T-cell (primary cell): ENCODE measurements around the gene PSMA3. TPM values are rescaled to one million over a fixed set of nuclear protein-coding genes. Genes with fewer than 3 reads are reported as not detected.

Experiments used
- ATAC-seq, 4 experiments: fragments of 200-7000 bp in 3 of 4; fragments of 150-1000 bp in 1 of 4; cut with Tn5 transposase; replicated peaks in 1 of 4; 1 replicate in 3 of 4; 2 replicates in 1 of 4; pipeline ENCODE4 v1.10.0; 2021; ENCODE audit warnings: moderate library complexity in 3 of 4, mild to moderate bottlenecking in 2 of 4, moderate number of reproducible peaks in 1 of 4
- CTCF ChIA-PET, 2 donors: fragments of 300-600 bp; sonication (Branson Sonifier 250); formaldehyde crosslinking; loops; one replicate each; lab custom pipeline; 2022; ENCODE audit warnings: antibody characterized with exemption in 2 of 2; lab: Charles Lee
- POLR2A ChIA-PET, 2 donors: fragments of 300-600 bp; sonication (Branson Sonifier 250); formaldehyde crosslinking; loops; one replicate each; lab custom pipeline; 2022; ENCODE audit warnings: antibody characterized with exemption in 2 of 2; lab: Charles Lee
- DNase-seq, 35 experiments: peaks; one replicate each; pipeline versions ENCODE4 v3.0.0 to v3.0.0-alpha.2; 2013 to 2023
- H3K27ac ChIP-seq: one replicate; pipeline ENCODE4 v1.5.1; 2013; ENCODE audit warnings: low read length
- H3K27me3 ChIP-seq, 2 experiments: replicated peaks in 1 of 2; 1 replicate in 1 of 2; 2 replicates in 1 of 2; pipeline versions ENCODE4 v1.6.1 to v1.7.0; 2013; ENCODE audit warnings: low read length in 1 of 2, mixed read lengths in 1 of 2; ENCODE audit not compliant: control insufficient read depth in 2 of 2, insufficient read depth in 2 of 2; ENCODE audit errors: extremely low read depth in 1 of 2
- H3K36me3 ChIP-seq, 2 donors: 1 replicate in 1 of 2; 2 replicates in 1 of 2; pipeline versions ENCODE4 v1.6.1 to v1.7.0; 2013; ENCODE audit warnings: low read length in 1 of 2; ENCODE audit not compliant: control insufficient read depth in 2 of 2, insufficient read depth in 1 of 2; ENCODE audit errors: extremely low read depth in 1 of 2
- H3K4me1 ChIP-seq, 2 experiments: 1 replicate in 1 of 2; 2 replicates in 1 of 2; pipeline versions ENCODE4 v1.6.1 to v1.7.0; 2013; ENCODE audit warnings: low read length in 2 of 2, mixed read lengths in 1 of 2; ENCODE audit not compliant: insufficient read depth in 2 of 2, control insufficient read depth in 1 of 2; ENCODE audit errors: extremely low read depth in 1 of 2
- H3K4me3 ChIP-seq, 2 donors: 1 replicate in 1 of 2; 2 replicates in 1 of 2; pipeline versions ENCODE4 v1.5.1 to v1.7.0; 2013; ENCODE audit warnings: mild to moderate bottlenecking in 2 of 2, low read length in 1 of 2, moderate library complexity in 1 of 2; ENCODE audit not compliant: control insufficient read depth in 1 of 2; ENCODE audit errors: extremely low read depth in 1 of 2
- H3K9me3 ChIP-seq: 2 replicates; pipeline ENCODE4 v1.7.0; 2013
- H3K27ac Mint-ChIP-seq, 2 donors: one replicate each; pipeline ENCODE4 v1.8.0; 2020 to 2021; ENCODE audit warnings: mild to moderate bottlenecking in 2 of 2, mixed read lengths in 2 of 2
- H3K27me3 Mint-ChIP-seq, 2 donors: one replicate each; pipeline ENCODE4 v1.8.0; 2021 to 2022; ENCODE audit warnings: mixed read lengths in 2 of 2
- H3K36me3 Mint-ChIP-seq: one replicate; pipeline ENCODE4 v1.8.0; 2021; ENCODE audit warnings: mixed read lengths
- H3K4me1 Mint-ChIP-seq, 3 donors: one replicate each; pipeline ENCODE4 v1.8.0; 2020 to 2022; ENCODE audit warnings: mixed read lengths in 3 of 3, mild to moderate bottlenecking in 1 of 3
- H3K4me3 Mint-ChIP-seq, 3 donors: one replicate each; pipeline ENCODE4 v1.8.0; 2020 to 2022; ENCODE audit warnings: mild to moderate bottlenecking in 3 of 3, mixed read lengths in 3 of 3, moderate library complexity in 3 of 3
- H3K9me3 Mint-ChIP-seq, 3 donors: one replicate each; pipeline ENCODE4 v1.8.0; 2020 to 2022; ENCODE audit warnings: mixed read lengths in 3 of 3
- WGBS: methylation state at CpG from one replicate; pipeline ENCODE4 v1.1.5; 2013; ENCODE audit warnings: missing lambda C conversion rate; ENCODE audit not compliant: insufficient coverage; 5-methylcytosine and 5-hydroxymethylcytosine counted together
- total RNA-seq, 35 experiments: library from RNA in 6 of 35; stranded (reverse) in 6 of 35; fragments of 120-200 nt in 1 of 35; gene quantifications; one replicate each; pipeline versions ENCODE4 v1.2.1 to v1.2.4 and lab custom pipeline; 2013 to 2026

PSMA3 gene
- total RNA-seq, 5 donors from 2014 or later (not counting 1 experiment from before 2014, with no cell fraction given), result 75.5 to 139 (median 99.7) TPM

GRCh38 chr14:58292187-58292586, 47.5 kb downstream of the PSMA3 start:
- ATAC-seq, result no peak
- H3K9me3 Mint-ChIP-seq, result no peaks in the 10 kb centered on the region
- DNase-seq, result no peak
- H3K4me1 Mint-ChIP-seq, result peaks cover 68 to 89% (median 84%) of the 10 kb centered on the region in 3 donors
- peak overlapping the region in 1 of 2 donors; percentile 8 for H3K27ac Mint-ChIP-seq
- Histone ChIP-seq H3K4me3 (no peak overlapping the region), H3K27me3 (no peaks in the 10 kb centered on the region), H3K9me3 (no peaks in the 10 kb centered on the region), H3K36me3 (peaks cover 14 to 72% of the 10 kb centered on the region in 2 donors), H3K4me1 (peaks cover 18 to 28% of the 10 kb centered on the region in 2 experiments), H3K27ac (no peak overlapping the region)
- POLR2A ChIA-PET, result no interaction called here
- H3K36me3 Mint-ChIP-seq, result peaks cover 48% of the 10 kb centered on the region
- no peaks in the 10 kb centered on the region for H3K27me3 Mint-ChIP-seq
- CTCF ChIA-PET, result interaction anchor here in 1 of 2 donors (0.7 kb wide), 2 partner anchors 10 to 121 kb away, joined by 3 to 5 read pairs; no protein-coding TSS in a partner anchor
- no peak overlapping the region for H3K4me3 Mint-ChIP-seq
- no CpG with 5 or more reads among the region's 3 CpGs for WGBS

GRCh38 chr14:58294201-58294600, 49.6 kb downstream of the PSMA3 start:
- Histone ChIP-seq H3K4me3 (no peak overlapping the region), H3K4me1 (peaks cover 18 to 28% of the 10 kb centered on the region in 2 experiments), H3K27ac (no peak overlapping the region), H3K36me3 (peaks cover 14 to 55% of the 10 kb centered on the region in 2 donors), H3K27me3 (no peaks in the 10 kb centered on the region), H3K9me3 (no peaks in the 10 kb centered on the region)
- DNase-seq, result no peak
- POLR2A ChIA-PET, result no interaction called here
- H3K36me3 Mint-ChIP-seq, result peaks cover 36% of the 10 kb centered on the region
- H3K27ac Mint-ChIP-seq, result peak overlapping the region in 1 of 2 donors; percentile 66
- H3K4me1 Mint-ChIP-seq, result peaks cover 52 to 69% (median 65%) of the 10 kb centered on the region in 3 donors
- ATAC-seq, result no peak
- 100% methylated on average over 7 of the region's 7 CpGs for WGBS
- no peak overlapping the region for H3K4me3 Mint-ChIP-seq
- no peaks in the 10 kb centered on the region for H3K9me3 Mint-ChIP-seq
- CTCF ChIA-PET, result interaction anchor here in 1 of 2 donors (0.5 kb wide), 1 partner anchor 88 kb away, joined by 5 read pairs; no protein-coding TSS in a partner anchor
- H3K27me3 Mint-ChIP-seq, result no peaks in the 10 kb centered on the region

DNA sequence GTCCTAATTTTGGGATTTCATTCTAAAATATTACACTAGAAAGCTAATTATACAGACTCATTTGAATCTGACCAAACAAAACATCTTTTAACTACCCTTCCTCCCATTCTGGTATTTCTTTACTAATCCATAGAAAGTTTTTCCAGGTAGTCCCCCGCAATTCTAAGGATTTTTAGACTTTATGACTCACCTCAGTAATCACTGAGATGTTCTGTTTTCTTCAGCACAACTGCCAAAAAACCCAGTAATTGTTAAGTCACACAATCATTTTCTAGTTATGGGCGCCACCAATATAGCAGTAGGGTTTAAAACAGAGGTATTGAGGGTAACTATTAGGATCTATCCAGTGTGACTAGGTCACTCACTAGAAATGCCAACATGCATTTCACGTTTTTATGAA, 52.1 kb downstream of the PSMA3 start:
- CTCF ChIA-PET, result interaction anchor here in 1 of 2 donors (0.7 kb wide), 1 partner anchor 130 kb away, joined by 3 read pairs; the partner anchor contains the start of gene TIMM9
- POLR2A ChIA-PET, result interaction anchor here (0.5 to 2.5 kb wide), 2 partner anchors 11 to 42 kb away, joined by 3 to 8 read pairs; no protein-coding TSS in a partner anchor
- Mint-ChIP-seq H3K27me3 (no peaks in the 10 kb centered on the region), H3K4me3 (no peak overlapping the region), H3K9me3 (no peaks in the 10 kb centered on the region), H3K27ac (no peak overlapping the region), H3K4me1 (peaks cover 52 to 66% (median 63%) of the 10 kb centered on the region in 3 donors), H3K36me3 (peaks cover 25% of the 10 kb centered on the region)
- Histone ChIP-seq H3K9me3 (no peaks in the 10 kb centered on the region), H3K27ac (no peak overlapping the region), H3K4me3 (peak overlapping the region; percentile 83 to 87), H3K36me3 (peaks cover 0 to 34% of the 10 kb centered on the region in 2 donors), H3K27me3 (no peaks in the 10 kb centered on the region), H3K4me1 (peaks cover 29% of the 10 kb centered on the region in 2 experiments)
- ATAC-seq, result no peak
- 7% methylated on average over 2 of the region's 3 CpGs for WGBS
- no peak for DNase-seq

DNA sequence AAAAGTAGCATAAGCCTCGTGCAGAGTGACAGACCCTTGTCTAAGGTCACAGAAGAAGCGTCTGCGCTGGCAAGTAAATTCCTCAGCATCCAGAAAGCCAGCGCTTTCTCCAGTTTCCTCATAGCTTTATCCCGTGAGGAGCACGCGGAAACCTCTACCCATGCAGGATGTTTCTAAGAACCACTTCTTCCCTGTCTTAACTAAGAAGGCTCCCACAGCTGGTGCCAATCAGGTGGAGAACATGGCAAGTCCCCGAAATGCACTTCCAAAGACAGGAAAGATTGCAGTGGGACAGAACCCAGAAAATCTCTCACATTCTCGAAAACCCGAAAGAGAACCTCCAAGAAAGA, 52.7 kb downstream of the PSMA3 start:
- H3K27me3 Mint-ChIP-seq, result no peaks in the 10 kb centered on the region
- no peak overlapping the region for H3K27ac Mint-ChIP-seq
- ChIA-PET CTCF (interaction anchor here in 1 of 2 donors (1.0 to 1.7 kb wide), 6 partner anchors 10 to 130 kb away, joined by 5 to 13 read pairs (median 8); partner anchors contain the start of genes KIAA0586, PSMA3 and TIMM9), POLR2A (interaction anchor here (0.9 to 2.5 kb wide), 11 partner anchors 8 to 1187 kb away, joined by 3 to 32 read pairs (median 7); partner anchors contain the start of genes JKAMP (in 1 of the 2), KIAA0586 (in 1 of the 2), L3HYPDH (in 1 of the 2) and PSMA3 (in 1 of the 2))
- DNase-seq (peak in 1 of 35 experiments; percentile 2), ATAC-seq (no peak)
- H3K9me3 Mint-ChIP-seq, result no peaks in the 10 kb centered on the region
- Histone ChIP-seq H3K4me3 (peak overlapping the region; percentile 83 to 87), H3K4me1 (peaks cover 29 to 30% of the 10 kb centered on the region in 2 experiments), H3K36me3 (peaks cover 0 to 34% of the 10 kb centered on the region in 2 donors), H3K27me3 (no peaks in the 10 kb centered on the region), H3K27ac (peak overlapping the region; percentile 99), H3K9me3 (no peaks in the 10 kb centered on the region)
- 0% methylated on average over 9 of the region's 10 CpGs for WGBS
- H3K4me1 Mint-ChIP-seq, result peaks cover 51 to 67% (median 65%) of the 10 kb centered on the region in 3 donors
- H3K36me3 Mint-ChIP-seq, result peaks cover 28% of the 10 kb centered on the region
- no peak overlapping the region for H3K4me3 Mint-ChIP-seq

GRCh38 chr14:58297762-58298476, 53.3 kb downstream of the PSMA3 start:
- ATAC-seq (peak; percentile 84 to 86 (median 86)), DNase-seq (peak; percentile 92 to 100 (median 99))
- under 1% methylated on average over 38 of the region's 40 CpGs for WGBS
- Histone ChIP-seq H3K9me3 (no peaks in the 10 kb centered on the region), H3K4me1 (peaks cover 29 to 34% of the 10 kb centered on the region in 2 experiments), H3K27ac (peak overlapping the region; percentile 99), H3K4me3 (peak overlapping the region; percentile 87 to 98), H3K36me3 (peaks cover 0 to 33% of the 10 kb centered on the region in 2 donors), H3K27me3 (no peaks in the 10 kb centered on the region)
- Mint-ChIP-seq H3K9me3 (no peaks in the 10 kb centered on the region), H3K4me3 (no peak overlapping the region), H3K27ac (no peak overlapping the region), H3K27me3 (no peaks in the 10 kb centered on the region), H3K36me3 (peaks cover 23% of the 10 kb centered on the region), H3K4me1 (peaks cover 46 to 64% (median 63%) of the 10 kb centered on the region in 3 donors)
- ChIA-PET POLR2A (interaction anchor here (0.6 to 2.5 kb wide), 33 partner anchors 9 to 1670 kb away, joined by 3 to 32 read pairs (median 4); partner anchors contain the start of genes PSMA3 (in 2 of the 2), ACTR10 (in 1 of the 2), JKAMP (in 1 of the 2) and KIAA0586 (in 1 of the 2)), CTCF (interaction anchor here (0.6 to 1.7 kb wide), 16 partner anchors 10 to 1951 kb away, joined by 3 to 13 read pairs (median 5); partner anchors contain the start of genes KIAA0586 (in 1 of the 2), PSMA3 (in 1 of the 2), TIMM9 (in 1 of the 2) and TOMM20L (in 1 of the 2))
